K562 (cell line): ENCODE measurements around the gene ADSS1. TPM values are rescaled to one million over a fixed set of nuclear protein-coding genes. Genes with fewer than 3 reads are reported as not detected.
A peak's percentile ranks its signal among the peaks of the same experiment; 100 is the strongest.
"Not testable (repeated sequence)": the region's sequence is repeated elsewhere in the genome, so short reads cannot be mapped to it uniquely, and the experiment has no call there.

Experiments used
- CREB1 ChIP-seq, 2 experiments: sonication (generic) in 1 of 2; formaldehyde crosslinking in 1 of 2; IDR thresholded peaks; 2 replicates each; pipeline versions ENCODE4 v1.6.1 to v1.8.0; 2012 to 2022; ENCODE audit warnings: inconsistent platforms in 1 of 2, mild to moderate bottlenecking in 1 of 2, missing genetic modification reagents in 1 of 2, moderate library complexity in 1 of 2
- ETV6 ChIP-seq, 3 experiments: fragments of 150-350 bp in 1 of 3; sonication (generic) in 1 of 3; formaldehyde crosslinking in 1 of 3; IDR thresholded peaks; 2 replicates each; pipeline versions ENCODE4 v1.6.1 to v1.8.0; 2014 to 2022; ENCODE audit warnings: borderline replicate concordance in 2 of 3, low read depth in 2 of 3, antibody characterized with exemption in 1 of 3, low read length in 1 of 3, mild to moderate bottlenecking in 1 of 3, missing genetic modification reagents in 1 of 3
- FIP1L1 ChIP-seq: fragments of 200-400 bp; formaldehyde crosslinking; IDR thresholded peaks from 2 replicates; pipeline ENCODE4 v1.6.1; 2018; ENCODE audit warnings: mild to moderate bottlenecking, low read depth, low read length; ENCODE audit not compliant: poor library complexity, severe bottlenecking
- FOXM1 ChIP-seq, 2 experiments: fragments of 450-650 bp in 1 of 2; sonication (generic) in 1 of 2; formaldehyde crosslinking in 1 of 2; IDR thresholded peaks; 2 replicates each; pipeline versions ENCODE4 v1.6.1 to v1.9.0; 2017 to 2022; ENCODE audit warnings: low read depth in 2 of 2, mild to moderate bottlenecking in 2 of 2, missing genetic modification reagents in 1 of 2, moderate library complexity in 1 of 2
- HDAC1 ChIP-seq, 2 experiments: fragments of 450-650 bp; IDR thresholded peaks; 2 replicates each; pipeline ENCODE4 v1.6.1; 2016 to 2017; ENCODE audit warnings: inconsistent platforms in 1 of 2, mild to moderate bottlenecking in 1 of 2, moderate library complexity in 1 of 2
- ID3 ChIP-seq, 2 experiments: fragments of 250-450 bp in 1 of 2; fragments of 450-650 bp in 1 of 2; sonication (Bioruptor Pico) in 1 of 2; IDR thresholded peaks; 2 replicates each; pipeline versions ENCODE4 v1.6.1 to v1.8.0; 2016 to 2021; ENCODE audit warnings: mild to moderate bottlenecking in 2 of 2, moderate library complexity in 2 of 2, missing compliant biosample characterization in 1 of 2, missing genetic modification characterization in 1 of 2
- KAT7 ChIP-seq: sonication (generic); formaldehyde crosslinking; IDR thresholded peaks from 2 replicates; pipeline ENCODE4 v1.8.0; 2022; ENCODE audit warnings: missing genetic modification reagents, mild to moderate bottlenecking, borderline replicate concordance
- LCOR ChIP-seq: sonication (generic); formaldehyde crosslinking; IDR thresholded peaks from 2 replicates; pipeline ENCODE4 v1.8.0; 2022; ENCODE audit warnings: mild to moderate bottlenecking, missing genetic modification reagents
- NFRKB ChIP-seq: fragments of 450-650 bp; IDR thresholded peaks from 2 replicates; pipeline ENCODE4 v1.6.1; 2016; ENCODE audit warnings: low read depth
- NR2C2 ChIP-seq, 2 experiments: fragments of 200-800 bp in 1 of 2; sonication (Bioruptor generic) in 1 of 2; sonication (generic) in 1 of 2; formaldehyde crosslinking in 1 of 2; IDR thresholded peaks; 2 replicates each; pipeline versions ENCODE4 v1.6.1 to v1.8.0; 2016 to 2022; ENCODE audit warnings: mild to moderate bottlenecking in 1 of 2, missing compliant biosample characterization in 1 of 2, missing genetic modification characterization in 1 of 2, missing genetic modification reagents in 1 of 2
- PHF20 ChIP-seq: fragments of 450-650 bp; IDR thresholded peaks from 2 replicates; pipeline ENCODE4 v1.6.1; 2018; ENCODE audit not compliant: partially characterized antibody
- STAG1 ChIP-seq: sonication (generic); formaldehyde crosslinking; IDR thresholded peaks from 2 replicates; pipeline ENCODE4 v1.5.0; 2020; ENCODE audit warnings: missing genetic modification reagents, borderline replicate concordance
- TEAD4 ChIP-seq, 2 experiments: sonication (generic) in 1 of 2; formaldehyde crosslinking in 1 of 2; IDR thresholded peaks; 2 replicates each; pipeline versions ENCODE4 v1.6.1 to v1.8.0; 2012 to 2022; ENCODE audit warnings: borderline replicate concordance in 1 of 2, inconsistent platforms in 1 of 2, low read length in 1 of 2, mild to moderate bottlenecking in 1 of 2, missing genetic modification reagents in 1 of 2
- THRB ChIP-seq: fragments of 450-650 bp; formaldehyde crosslinking; conservative IDR thresholded peaks from 2 replicates; pipeline ENCODE4 v1.4.0; 2022; ENCODE audit warnings: mild to moderate bottlenecking, missing genetic modification characterization
- YY1 ChIP-seq, 3 experiments: IDR thresholded peaks; 2 replicates each; pipeline ENCODE4 v1.6.1; 2011; ENCODE audit warnings: low read length in 2 of 3, mild to moderate bottlenecking in 2 of 3, moderate library complexity in 2 of 3, borderline replicate concordance in 1 of 3, control low read depth in 1 of 3, low read depth in 1 of 3; ENCODE audit not compliant: insufficient read depth in 3 of 3, insufficient replicate concordance in 2 of 3, control insufficient read depth in 1 of 3, insufficient read length in 1 of 3; ENCODE audit errors: extremely low read depth in 1 of 3
- ZBTB43 ChIP-seq: sonication (generic); formaldehyde crosslinking; IDR thresholded peaks from 2 replicates; pipeline ENCODE4 v1.8.0; 2023; ENCODE audit warnings: mild to moderate bottlenecking, missing genetic modification reagents
- ZNF232 ChIP-seq: sonication (generic); formaldehyde crosslinking; IDR thresholded peaks from 2 replicates; pipeline ENCODE4 v1.8.0; 2022; ENCODE audit warnings: mild to moderate bottlenecking, missing genetic modification reagents
- polyA plus RNA-seq, 8 experiments: library from polyadenylated mRNA; depleted of rRNA in 4 of 8; stranded (reverse) in 5 of 8; unstranded in 3 of 8; fragments of >200 nt; fragmentation: Nextera tagmentation in 2 of 8; fragmentation: Illumina TruSeq in 1 of 8; extraction: Ambion mirVana in 2 of 8; extraction: Trizol in 1 of 8; gene quantifications; 2 replicates each; pipeline versions ENCODE4 v1.2.1 to v1.2.3, GENCODE V29; 2011 to 2014; ENCODE audit warnings: inconsistent platforms in 1 of 8, missing spikeins in 1 of 8
- total RNA-seq, 7 experiments: library from RNA; depleted of rRNA in 6 of 7; stranded (reverse); fragments of >200 nt in 6 of 7; fragmentation: Illumina TruSeq in 2 of 7; extraction: Trizol in 2 of 7; gene quantifications; 2 replicates each; pipeline versions ENCODE4 v1.2.1 to v1.2.3, GENCODE V29; 2011 to 2021; ENCODE audit warnings: low replicate concordance in 1 of 7

The ADSS1 gene
- total and polyA plus RNA-seq, 9 of the 15 experiments (the other 6 are each of a cell fraction or from before 2014, with no cell fraction given): 0.53 to 5.9 (median 3.9) TPM

GRCh38 chr14:104729176-104729834, 5.3 kb downstream of the ADSS1 start (continued):
- TF ChIP-seq CREB1 (IDR thresholded peaks at IDR 0.05) (peak; percentile 72), CREB1 (CRISPR knock-in tag; IDR thresholded peaks at IDR 0.05) (peak; percentile 93), ID3 (tag; IDR thresholded peaks at IDR 0.05) (peak; percentile 86), ZNF232 (CRISPR knock-in tag) (0 out of 2 replicates have a peak, but pooled peaks have one; percentile 64), KAT7 (CRISPR knock-in tag) (0 out of 2 replicates have a peak, but pooled peaks have one; percentile 69), ZBTB43 (CRISPR knock-in tag) (peak; percentile 68; the same call in 1 of the 2 replicates), STAG1 (CRISPR knock-in tag) (peak; percentile 70), NFRKB (peak; percentile 82; the same call in 1 of the 2 replicates), YY1 (IDR thresholded peaks at IDR 0.05; ENCODE audit: borderline replicate concordance in 1 of 3, control insufficient read depth in 1 of 3, extremely low read depth in 1 of 3, insufficient read depth in 3 of 3, insufficient read length in 1 of 3, insufficient replicate concordance in 2 of 3, low read depth in 1 of 3, low read length in 2 of 3) (peak; percentile 50 to 88 (median 71)), PHF20 (peak; percentile 30), NR2C2 (tag; IDR thresholded peaks at IDR 0.05) (peak; percentile 27; the same call in 1 of the 2 replicates), HDAC1 (IDR thresholded peaks at IDR 0.05) (peak in 1 of 2 experiments; percentile 88; a peak in 2 of 4 replicates), TEAD4 (IDR thresholded peaks at IDR 0.05; ENCODE audit: low read length) (peak; percentile 16; the same call in 1 of the 2 replicates), FIP1L1 (peak; percentile 46), FOXM1 (CRISPR knock-in tag; IDR thresholded peaks at IDR 0.05; ENCODE audit: low read depth) (peak; percentile 88; the same call in 1 of the 2 replicates), LCOR (peak; percentile 73; the same call in 1 of the 2 replicates), THRB (CRISPR knock-in tag) (peak; percentile 82), ETV6 (CRISPR knock-in tag; IDR thresholded peaks at IDR 0.05; ENCODE audit: borderline replicate concordance) (peak; percentile 91; the same call in 1 of the 2 replicates)
- TF ChIP-seq ID3 (CRISPR knock-in tag; IDR thresholded peaks at IDR 0.05); NR2C2 (CRISPR knock-in tag; IDR thresholded peaks at IDR 0.05); TEAD4 (CRISPR knock-in tag; IDR thresholded peaks at IDR 0.05; ENCODE audit: borderline replicate concordance); FOXM1 (IDR thresholded peaks at IDR 0.05; ENCODE audit: low read depth); ETV6 (IDR thresholded peaks at IDR 0.05; ENCODE audit: borderline replicate concordance in 1 of 2, low read depth in 2 of 2, low read length in 1 of 2): not testable (repeated sequence)
